GM12801 (cell line): Measurements from ENCODE around the gene MYO5A.

Source experiments
- TF ChIP-seq, protein P1 (sequence below): IDR thresholded peaks from one replicate; pipeline ENCODE4 v1.5.1; 2011; ENCODE audit warnings: control low read depth; ENCODE audit not compliant: insufficient read length; ENCODE audit errors: extremely low read depth

The MYO5A gene

DNA sequence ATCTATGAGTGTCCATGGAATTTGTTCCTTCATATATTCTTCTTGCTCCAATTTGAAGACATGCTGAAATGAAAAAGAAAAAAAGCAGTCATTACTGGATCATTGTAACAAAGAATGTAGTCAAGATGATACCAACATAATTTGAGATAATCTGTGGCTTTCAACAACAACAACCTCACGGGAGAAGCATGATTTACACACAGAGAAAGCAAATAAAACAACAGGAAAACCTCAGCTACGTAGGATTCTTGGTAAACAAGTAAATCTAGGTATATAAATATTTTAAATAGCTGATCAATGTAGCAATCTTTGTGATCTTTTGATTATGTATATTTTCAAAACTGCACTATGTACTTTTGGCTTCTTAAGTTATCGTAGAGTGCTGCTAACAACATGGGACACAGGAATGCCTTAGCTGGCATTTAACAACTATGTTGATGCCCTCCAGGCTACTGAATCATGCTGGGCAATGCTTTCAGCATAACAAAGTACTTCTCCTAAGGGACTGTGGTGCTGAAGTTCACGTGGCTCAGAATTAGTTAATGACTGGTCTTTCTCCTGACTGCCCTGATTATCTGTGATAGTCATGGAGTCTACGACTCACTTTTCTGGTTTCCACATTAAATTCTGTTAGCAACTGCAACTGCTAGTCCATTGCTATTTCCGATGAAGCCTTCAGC lies 136.5 kb downstream of the MYO5A start:
- TF ChIP-seq, protein P1, sequence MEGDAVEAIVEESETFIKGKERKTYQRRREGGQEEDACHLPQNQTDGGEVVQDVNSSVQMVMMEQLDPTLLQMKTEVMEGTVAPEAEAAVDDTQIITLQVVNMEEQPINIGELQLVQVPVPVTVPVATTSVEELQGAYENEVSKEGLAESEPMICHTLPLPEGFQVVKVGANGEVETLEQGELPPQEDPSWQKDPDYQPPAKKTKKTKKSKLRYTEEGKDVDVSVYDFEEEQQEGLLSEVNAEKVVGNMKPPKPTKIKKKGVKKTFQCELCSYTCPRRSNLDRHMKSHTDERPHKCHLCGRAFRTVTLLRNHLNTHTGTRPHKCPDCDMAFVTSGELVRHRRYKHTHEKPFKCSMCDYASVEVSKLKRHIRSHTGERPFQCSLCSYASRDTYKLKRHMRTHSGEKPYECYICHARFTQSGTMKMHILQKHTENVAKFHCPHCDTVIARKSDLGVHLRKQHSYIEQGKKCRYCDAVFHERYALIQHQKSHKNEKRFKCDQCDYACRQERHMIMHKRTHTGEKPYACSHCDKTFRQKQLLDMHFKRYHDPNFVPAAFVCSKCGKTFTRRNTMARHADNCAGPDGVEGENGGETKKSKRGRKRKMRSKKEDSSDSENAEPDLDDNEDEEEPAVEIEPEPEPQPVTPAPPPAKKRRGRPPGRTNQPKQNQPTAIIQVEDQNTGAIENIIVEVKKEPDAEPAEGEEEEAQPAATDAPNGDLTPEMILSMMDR = no peak

GRCh38 chr15:52391069-52391468 lies 137.6 kb downstream of the MYO5A start:
- TF ChIP-seq, protein P1 = no peak

- TF ChIP-seq, protein P1 = no peak
Observed at GRCh38 chr15:52385670-52386069, 143.0 kb downstream of the MYO5A start.

- TF ChIP-seq, protein P1 = no peak
Observed at GRCh38 chr15:52383100-52383588, 145.5 kb downstream of the MYO5A start.

- TF ChIP-seq, protein P1 = no peak
Observed at GRCh38 chr15:52382647-52383046, 146.0 kb downstream of the MYO5A start.

GRCh38 chr15:52379395-52380106 lies 149.1 kb downstream of the MYO5A start:
- TF ChIP-seq, protein P1 = no peak

DNA sequence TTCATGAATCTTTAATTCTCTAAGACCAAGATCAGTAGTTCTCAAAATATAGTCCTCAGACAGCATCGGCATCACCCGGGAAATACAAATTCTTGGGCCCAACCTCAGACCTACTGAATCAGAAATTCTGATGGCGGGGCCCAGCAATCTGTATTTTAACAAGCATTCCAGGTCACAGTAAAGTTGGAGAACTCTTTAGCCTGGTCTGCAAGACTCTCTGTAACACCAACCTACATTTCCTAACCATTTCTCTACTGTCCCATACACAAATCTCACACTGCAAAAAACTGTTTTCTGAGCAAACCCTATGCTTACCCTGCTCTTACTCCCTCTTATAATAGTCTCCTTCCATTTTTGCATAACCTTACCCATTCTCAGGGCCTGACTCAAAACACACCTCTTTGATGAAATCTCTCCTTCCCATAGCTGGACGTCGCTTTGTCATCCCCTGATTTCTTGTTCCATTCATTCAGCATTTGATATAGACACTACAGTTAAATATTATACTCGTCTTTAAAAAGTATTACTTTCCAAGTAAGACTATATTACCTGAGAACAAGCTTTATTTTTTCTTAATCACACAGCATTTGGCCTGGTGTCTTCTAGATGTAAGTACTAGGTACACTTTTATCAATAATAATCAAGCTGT lies 149.8 kb downstream of the MYO5A start:
- TF ChIP-seq, protein P1 = no peak
